Body of pancreas (tissue), 4 donors: ENCODE results near the gene CEP72.

Source experiments
- CTCF ChIP-seq, 7 experiments: fragments of 450-650 bp in 4 of 7; fragments of 200-600 bp in 3 of 7; sonication (generic) in 3 of 7; IDR thresholded peaks; one replicate each; pipeline ENCODE4 v1.5.1; 2016 to 2019; ENCODE audit warnings: antibody characterized with exemption in 7 of 7
- POLR2A ChIP-seq, 3 donors: fragments of 450-650 bp; IDR thresholded peaks; one replicate each; pipeline ENCODE4 v1.6.1; 2016; ENCODE audit warnings: antibody characterized with exemption in 3 of 3, mild to moderate bottlenecking in 2 of 3

DNA sequence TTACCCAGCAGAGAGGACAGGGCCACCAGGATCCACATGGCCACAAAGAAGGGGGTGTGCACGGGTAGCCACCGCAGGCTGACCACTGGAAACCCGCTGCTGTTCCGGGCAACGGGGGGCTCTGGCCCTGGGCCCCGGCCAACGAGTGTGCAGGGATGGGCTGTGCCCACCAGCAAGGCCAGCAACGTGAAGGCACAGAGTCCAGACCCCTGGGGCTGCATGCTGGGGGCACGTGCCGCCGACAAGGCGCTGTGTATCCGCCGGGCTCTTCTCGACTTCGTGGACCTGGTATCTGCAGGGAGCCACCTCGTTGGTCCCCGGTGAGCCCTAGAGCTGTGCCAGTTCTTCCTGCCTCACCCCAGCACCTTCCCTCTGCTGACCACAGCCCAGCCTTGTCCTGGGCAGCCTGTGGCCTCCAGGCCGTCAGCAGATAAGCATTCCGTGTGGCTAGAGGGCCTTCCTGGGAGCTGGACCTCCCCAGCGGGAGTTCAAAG is 42.2 kb upstream of the CEP72 start:
- TF ChIP-seq POLR2A (IDR thresholded peaks at IDR 0.05) (no peak), CTCF (IDR thresholded peaks at IDR 0.05) (no peak)
